ENCODE results near the gene NCDN. TPM values are rescaled to one million over a fixed set of nuclear protein-coding genes. Genes with fewer than 3 reads are reported as not detected.

Gene NCDN
- total RNA-seq, 2 donors from 2014 or later = 37.6 to 49.4 TPM

- no peak overlapping the region for H3K27ac ChIP-seq
- H3K27me3 ChIP-seq (replicated peaks; ENCODE audit: insufficient read depth) = no peaks in the 10 kb centered on the region
- no peaks in the 10 kb centered on the region for H3K9me3 ChIP-seq
- H3K4me1 ChIP-seq (replicated peaks) = no peaks in the 10 kb centered on the region
- no peak overlapping the region for H3K4me3 ChIP-seq
- intact Hi-C loops (cut with DNase I) = no loop called here
- TF ChIP-seq POLR2A (IDR thresholded peaks at IDR 0.05) (no peak), POLR2AphosphoS5 (IDR thresholded peaks at IDR 0.05) (no peak), CTCF (IDR thresholded peaks at IDR 0.05) (no peak)
- H3K36me3 ChIP-seq = peaks cover 0 to 8% of the 10 kb centered on the region in 2 donors
- DNase-seq (ENCODE audit: low spot score) = no peak
- WGBS = 94% methylated on average over 7 of the region's 7 CpGs
Observed at GRCh38 chr1:35611655-35612054, 54.1 kb downstream of the NCDN start.

GRCh38 chr1:35615440-35615839 lies 57.8 kb downstream of the NCDN start:
- no peaks in the 10 kb centered on the region for H3K27me3 ChIP-seq (replicated peaks; ENCODE audit: insufficient read depth)
- no peak overlapping the region for H3K27ac ChIP-seq
- no peak for DNase-seq (ENCODE audit: low spot score)
- no peak for TF ChIP-seq POLR2A (IDR thresholded peaks at IDR 0.05)
- TF ChIP-seq CTCF (IDR thresholded peaks at IDR 0.05) = no peak
- no peak for TF ChIP-seq POLR2AphosphoS5 (IDR thresholded peaks at IDR 0.05)
- WGBS = 89% methylated on average over 8 of the region's 8 CpGs
- H3K4me3 ChIP-seq = no peak overlapping the region
- H3K9me3 ChIP-seq = no peaks in the 10 kb centered on the region
- H3K4me1 ChIP-seq (replicated peaks) = no peaks in the 10 kb centered on the region
- H3K36me3 ChIP-seq = no peaks in the 10 kb centered on the region
- intact Hi-C loops (cut with DNase I) = no loop called here

Other genes with a start within 250 kb of the NCDN start
- gene KIAA0319L, start 396 bp upstream of the NCDN start, total RNA-seq = 100 to 1,000 TPM; 109 to 124 TPM
- gene TFAP2E, start 15.5 kb downstream of the NCDN start, total RNA-seq = 1 to 10 TPM; 2.0 to 2.2 TPM
- 10 to 100 TPM; 53.6 to 64.8 TPM for gene PSMB2, start 83.7 kb downstream of the NCDN start, total RNA-seq
- gene C1orf216, start 161.1 kb downstream of the NCDN start, total RNA-seq = 10 to 100 TPM; 10.1 to 12.9 TPM
- gene CLSPN, start 212.2 kb downstream of the NCDN start, total RNA-seq = 1 to 10 TPM in 1 of 2 donors, under 1 TPM in 1; 0.73 to 3.4 TPM